GM12878 (cell line): ENCODE data around the gene TMEM214. TPM values are rescaled to one million over a fixed set of nuclear protein-coding genes. Genes with fewer than 3 reads are reported as not detected.

ENCODE experiments used
- ATAC-seq: fragments of 200-7000 bp; cut with Tn5 transposase; 3 replicates; pipeline ENCODE4 v1.9.1; 2020; ENCODE audit warnings: mild to moderate bottlenecking, moderate library complexity
- BruUV-seq: library from RNA; stranded (reverse); fragments of 400-500 nt; replicated peaks from 2 replicates; lab custom pipeline; 2021; lab: Mats Ljungman, UMichigan
- CTCF ChIA-PET: fragments of 300-600 bp; sonication (Branson Sonifier 250); formaldehyde crosslinking; extraction: SDS; loops from one replicate; lab custom pipeline; 2021; ENCODE audit warnings: inconsistent platforms; lab: Yijun Ruan, JAX
- POLR2A ChIA-PET: fragments of 350-600 bp; formaldehyde crosslinking; extraction: SDS; loops from one replicate; lab custom pipeline; 2021; ENCODE audit warnings: inconsistent platforms; lab: Charles Lee
- RAD21 ChIA-PET: fragments of 300-600 bp; sonication (Branson Sonifier 250); formaldehyde crosslinking; loops from one replicate; lab custom pipeline; 2023; ENCODE audit warnings: antibody characterized with exemption; ENCODE audit not compliant: unreplicated experiment; lab: Charles Lee
- SMC1A ChIA-PET: fragments of 300-600 bp; sonication (Branson Sonifier 250); formaldehyde crosslinking; loops from one replicate; lab custom pipeline; 2023; ENCODE audit not compliant: unreplicated experiment, uncharacterized antibody; lab: Charles Lee
- DNase-seq: peaks from one replicate; pipeline ENCODE4 v3.0.0-alpha.2; 2011; ENCODE audit warnings: low read depth, low spot score
- FAIRE-seq: peaks from 3 replicates; lab custom pipeline; 2011; peaks lifted over from hg19 to GRCh38; lab: Jason Lieb, UNC
- H2AFZ ChIP-seq: 2 replicates; pipeline ENCODE4 v1.6.0; 2011; ENCODE audit warnings: low read depth, low read length, control low read depth; ENCODE audit not compliant: control insufficient read depth
- H3K27ac ChIP-seq: 2 replicates; pipeline ENCODE4 v1.5.1; 2011; ENCODE audit warnings: control low read depth; ENCODE audit not compliant: control insufficient read depth, insufficient read depth
- H3K27me3 ChIP-seq, 2 experiments: replicated peaks in 1 of 2; 2 replicates each; pipeline versions ENCODE4 v1.6.0 to v1.6.1; 2011; ENCODE audit warnings: low read length in 1 of 2; ENCODE audit not compliant: control insufficient read depth in 2 of 2, insufficient read depth in 2 of 2
- H3K36me3 ChIP-seq, 2 experiments: 2 replicates each; pipeline ENCODE4 v1.5.1; 2011; ENCODE audit warnings: low read length in 1 of 2; ENCODE audit not compliant: control insufficient read depth in 2 of 2, insufficient read depth in 2 of 2
- H3K4me1 ChIP-seq: 2 replicates; pipeline ENCODE4 v1.6.1; 2011; ENCODE audit warnings: mild to moderate bottlenecking, low read length, moderate library complexity, mixed read lengths; ENCODE audit not compliant: control insufficient read depth, insufficient read depth
- H3K4me2 ChIP-seq: 2 replicates; pipeline ENCODE4 v1.6.0; 2011; ENCODE audit warnings: control low read depth; ENCODE audit not compliant: control insufficient read depth, insufficient read depth
- H3K4me3 ChIP-seq: fragments of 200-600 bp; sonication (generic); 2 replicates; pipeline ENCODE4 v1.5.1; 2016
- H3K79me2 ChIP-seq: 2 replicates; pipeline ENCODE4 v1.6.0; 2011; ENCODE audit warnings: low read length; ENCODE audit not compliant: control insufficient read depth, insufficient read depth
- H3K9ac ChIP-seq: 2 replicates; pipeline ENCODE4 v1.8.0; 2011; ENCODE audit warnings: low read length, control low read depth, mixed read lengths; ENCODE audit not compliant: control insufficient read depth, insufficient read depth
- H3K9me3 ChIP-seq: replicated peaks from 3 replicates; pipeline ENCODE4 v1.5.1; 2011; ENCODE audit warnings: mild to moderate bottlenecking, low read length; ENCODE audit not compliant: control insufficient read depth, insufficient read depth
- H4K20me1 ChIP-seq: 2 replicates; pipeline ENCODE4 v1.6.0; 2011; ENCODE audit not compliant: control insufficient read depth, insufficient read depth
- BRCA1 ChIP-seq: IDR thresholded peaks from 2 replicates; pipeline ENCODE4 v1.6.1; 2011; ENCODE audit warnings: low read depth, low read length, improper control_type of control experiment
- MYC ChIP-seq: IDR thresholded peaks from 2 replicates; pipeline ENCODE4 v1.6.1; 2011; ENCODE audit warnings: mild to moderate bottlenecking, low read length, moderate library complexity, inconsistent platforms; ENCODE audit not compliant: insufficient read depth, insufficient replicate concordance, insufficient read length, severe bottlenecking
- NFYA ChIP-seq: IDR thresholded peaks from 2 replicates; pipeline ENCODE4 v1.6.1; 2011; ENCODE audit warnings: low read depth, mild to moderate bottlenecking, low read length, improper control_type of control experiment, borderline replicate concordance
- NR2C2 ChIP-seq: IDR thresholded peaks from 2 replicates; pipeline ENCODE4 v1.6.1; 2011; ENCODE audit warnings: borderline replicate concordance, low read depth; ENCODE audit not compliant: control insufficient read depth, insufficient read length
- POLR2AphosphoS5 ChIP-seq: IDR thresholded peaks from 2 replicates; pipeline ENCODE4 v1.6.1; 2011; ENCODE audit warnings: mild to moderate bottlenecking, low read length, inconsistent platforms
- RAD21 ChIP-seq: IDR thresholded peaks from 2 replicates; pipeline ENCODE4 v1.6.1; 2011; ENCODE audit warnings: mild to moderate bottlenecking, low read depth, low read length, moderate library complexity; ENCODE audit not compliant: insufficient read depth
- SKIL ChIP-seq: fragments of 450-650 bp; IDR thresholded peaks from 2 replicates; pipeline ENCODE4 v1.6.1; 2017; ENCODE audit warnings: mild to moderate bottlenecking, low read depth, inconsistent platforms; ENCODE audit not compliant: poor library complexity, severe bottlenecking
- SREBF1 ChIP-seq: IDR thresholded peaks from 2 replicates; pipeline ENCODE4 v1.6.1; 2012; ENCODE audit warnings: mild to moderate bottlenecking, low read length
- ZNF24 ChIP-seq: fragments of 450-650 bp; IDR thresholded peaks from 2 replicates; pipeline ENCODE4 v1.6.1; 2017; ENCODE audit warnings: antibody characterized with exemption, mild to moderate bottlenecking
- WGBS: methylation state at CpG from one replicate; pipeline ENCODE4 v1.1.6; 2016; ENCODE audit warnings: low lambda C conversion rate; ENCODE audit not compliant: insufficient replicate concordance, insufficient coverage; ENCODE audit errors: missing lambda C conversion rate; 5-methylcytosine and 5-hydroxymethylcytosine counted together
- in situ Hi-C: fragments of 300-500 bp; cut with MboI; formaldehyde crosslinking; loops from 9 replicates; pipeline ENCODE4 v1.14.3; 2018; ENCODE audit warnings: mixed read lengths
- intact Hi-C: fragments of 100-400 bp; cut with micrococcal nuclease; formaldehyde crosslinking; loops from one replicate; pipeline ENCODE4 v1.14.2; 2022; ENCODE audit not compliant: unreplicated experiment
- polyA plus RNA-seq, 11 experiments: library from polyadenylated mRNA; depleted of rRNA in 4 of 11; unstranded in 6 of 11; stranded (reverse) in 5 of 11; fragments of >200 nt; fragmentation: Nextera tagmentation in 4 of 11; fragmentation: Illumina TruSeq in 1 of 11; extraction: Ambion mirVana in 4 of 11; extraction: Trizol in 1 of 11; gene quantifications; 1 replicate in 1 of 11; 2 replicates in 10 of 11; pipeline versions ENCODE4 v1.2.1 to v1.2.3, GENCODE V29; 2011 to 2016; ENCODE audit warnings: inconsistent platforms in 2 of 11, missing spikeins in 2 of 11, low read depth in 1 of 11
- total RNA-seq, 4 experiments: library from RNA; depleted of rRNA in 3 of 4; stranded (reverse); fragments of >200 nt in 3 of 4; fragmentation: Illumina TruSeq in 1 of 4; extraction: Trizol in 1 of 4; gene quantifications; 2 replicates each; pipeline versions ENCODE4 v1.2.1 to v1.2.3, GENCODE V29; 2013 to 2021
- TF ChIP-seq, protein P1 (sequence below): fragments of 450-650 bp; IDR thresholded peaks from 2 replicates; pipeline ENCODE4 v1.6.1; 2017; ENCODE audit warnings: borderline replicate concordance
- TF ChIP-seq, protein P2 (sequence below): fragments of 450-650 bp; IDR thresholded peaks from 2 replicates; pipeline ENCODE4 v1.6.1; 2017; ENCODE audit warnings: mild to moderate bottlenecking, moderate library complexity

TMEM214 gene
- total and polyA plus RNA-seq, 10 of the 15 experiments (the other 5 are each of a cell fraction or from before 2014, with no cell fraction given), result 10.4 to 79.2 (median 45.0) TPM

- CTCF ChIA-PET, result interaction anchor here (9.9 kb wide), 1 partner anchor 49 kb away, joined by 153 read pairs; the partner anchor contains the start of gene MAPRE3
- Histone ChIP-seq H4K20me1 (no peaks in the 10 kb centered on the region), H3K4me3 (no peak overlapping the region), H2AFZ (no peak overlapping the region), H3K4me2 (no peak overlapping the region), H3K79me2 (no peaks in the 10 kb centered on the region), H3K4me1 (no peaks in the 10 kb centered on the region), H3K9me3 (no peaks in the 10 kb centered on the region), H3K27me3 (no peaks in the 10 kb centered on the region), H3K36me3 (no peaks in the 10 kb centered on the region; a peak in 1 of 4 replicates), H3K27ac (no peak overlapping the region), H3K9ac (no peak overlapping the region)
- FAIRE-seq (no peak), ATAC-seq (no peak), DNase-seq (no peak)
- no peak for TF ChIP-seq SREBF1
- no peak for TF ChIP-seq NR2C2
- TF ChIP-seq, protein P1, sequence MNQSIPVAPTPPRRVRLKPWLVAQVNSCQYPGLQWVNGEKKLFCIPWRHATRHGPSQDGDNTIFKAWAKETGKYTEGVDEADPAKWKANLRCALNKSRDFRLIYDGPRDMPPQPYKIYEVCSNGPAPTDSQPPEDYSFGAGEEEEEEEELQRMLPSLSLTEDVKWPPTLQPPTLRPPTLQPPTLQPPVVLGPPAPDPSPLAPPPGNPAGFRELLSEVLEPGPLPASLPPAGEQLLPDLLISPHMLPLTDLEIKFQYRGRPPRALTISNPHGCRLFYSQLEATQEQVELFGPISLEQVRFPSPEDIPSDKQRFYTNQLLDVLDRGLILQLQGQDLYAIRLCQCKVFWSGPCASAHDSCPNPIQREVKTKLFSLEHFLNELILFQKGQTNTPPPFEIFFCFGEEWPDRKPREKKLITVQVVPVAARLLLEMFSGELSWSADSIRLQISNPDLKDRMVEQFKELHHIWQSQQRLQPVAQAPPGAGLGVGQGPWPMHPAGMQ, result no peak
- TF ChIP-seq, protein P2, sequence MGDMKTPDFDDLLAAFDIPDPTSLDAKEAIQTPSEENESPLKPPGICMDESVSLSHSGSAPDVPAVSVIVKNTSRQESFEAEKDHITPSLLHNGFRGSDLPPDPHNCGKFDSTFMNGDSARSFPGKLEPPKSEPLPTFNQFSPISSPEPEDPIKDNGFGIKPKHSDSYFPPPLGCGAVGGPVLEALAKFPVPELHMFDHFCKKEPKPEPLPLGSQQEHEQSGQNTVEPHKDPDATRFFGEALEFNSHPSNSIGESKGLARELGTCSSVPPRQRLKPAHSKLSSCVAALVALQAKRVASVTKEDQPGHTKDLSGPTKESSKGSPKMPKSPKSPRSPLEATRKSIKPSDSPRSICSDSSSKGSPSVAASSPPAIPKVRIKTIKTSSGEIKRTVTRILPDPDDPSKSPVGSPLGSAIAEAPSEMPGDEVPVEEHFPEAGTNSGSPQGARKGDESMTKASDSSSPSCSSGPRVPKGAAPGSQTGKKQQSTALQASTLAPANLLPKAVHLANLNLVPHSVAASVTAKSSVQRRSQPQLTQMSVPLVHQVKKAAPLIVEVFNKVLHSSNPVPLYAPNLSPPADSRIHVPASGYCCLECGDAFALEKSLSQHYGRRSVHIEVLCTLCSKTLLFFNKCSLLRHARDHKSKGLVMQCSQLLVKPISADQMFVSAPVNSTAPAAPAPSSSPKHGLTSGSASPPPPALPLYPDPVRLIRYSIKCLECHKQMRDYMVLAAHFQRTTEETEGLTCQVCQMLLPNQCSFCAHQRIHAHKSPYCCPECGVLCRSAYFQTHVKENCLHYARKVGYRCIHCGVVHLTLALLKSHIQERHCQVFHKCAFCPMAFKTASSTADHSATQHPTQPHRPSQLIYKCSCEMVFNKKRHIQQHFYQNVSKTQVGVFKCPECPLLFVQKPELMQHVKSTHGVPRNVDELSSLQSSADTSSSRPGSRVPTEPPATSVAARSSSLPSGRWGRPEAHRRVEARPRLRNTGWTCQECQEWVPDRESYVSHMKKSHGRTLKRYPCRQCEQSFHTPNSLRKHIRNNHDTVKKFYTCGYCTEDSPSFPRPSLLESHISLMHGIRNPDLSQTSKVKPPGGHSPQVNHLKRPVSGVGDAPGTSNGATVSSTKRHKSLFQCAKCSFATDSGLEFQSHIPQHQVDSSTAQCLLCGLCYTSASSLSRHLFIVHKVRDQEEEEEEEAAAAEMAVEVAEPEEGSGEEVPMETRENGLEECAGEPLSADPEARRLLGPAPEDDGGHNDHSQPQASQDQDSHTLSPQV, result no peak
- no peak for TF ChIP-seq NFYA
- TF ChIP-seq POLR2AphosphoS5, result no peak
- no peak for TF ChIP-seq ZNF24
- no peak for TF ChIP-seq SKIL
- no peak for TF ChIP-seq MYC
- TF ChIP-seq BRCA1, result no peak
- no peak for TF ChIP-seq RAD21
- intact Hi-C loops (loop anchor here (10.0 kb wide), 1 partner anchor 169 kb away; the partner anchor contains the start of gene DPYSL5), in situ Hi-C loops (no loop called here)
- 61% methylated on average over 4 of the region's 4 CpGs for WGBS
- SMC1A ChIA-PET, result no interaction called here
- BruUV-seq, result no TSS peak
- RAD21 ChIA-PET, result interaction anchor here (2.2 kb wide), 1 partner anchor 52 kb away, joined by 8 read pairs; no protein-coding TSS in a partner anchor
- POLR2A ChIA-PET, result no interaction called here
Measured at GRCh38 chr2:27013738-27014137, 19.0 kb upstream of the TMEM214 start.
